Measurements from ENCODE around the gene POM121L2. TPM values are rescaled to one million over a fixed set of nuclear protein-coding genes. Genes with fewer than 3 reads are reported as not detected.

The POM121L2 gene
- total RNA-seq, 1 experiment from 2014 or later = not detected

DNA sequence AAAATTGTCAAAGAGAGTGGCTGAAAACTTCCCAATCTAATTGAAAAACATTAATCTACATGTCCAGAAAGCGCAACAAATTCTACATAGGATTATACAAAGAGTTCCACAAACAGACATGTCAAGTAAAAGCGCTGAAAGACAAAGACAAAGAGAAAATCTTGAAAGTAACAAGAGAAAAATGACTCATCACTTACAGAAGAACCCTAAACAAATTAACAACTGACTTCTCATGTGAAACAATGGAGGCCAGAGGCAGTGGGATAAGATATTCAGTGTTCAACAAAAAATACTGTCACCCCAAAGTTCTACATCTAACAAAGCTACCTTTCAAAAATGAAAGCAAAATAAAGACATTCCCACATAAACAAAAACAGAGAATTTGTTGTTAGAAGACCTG, 2.0 kb upstream of the POM121L2 start:
- H3K4me3 Mint-ChIP-seq = no peak overlapping the region
- DNase-seq = no peak
- TF ChIP-seq, protein P1, sequence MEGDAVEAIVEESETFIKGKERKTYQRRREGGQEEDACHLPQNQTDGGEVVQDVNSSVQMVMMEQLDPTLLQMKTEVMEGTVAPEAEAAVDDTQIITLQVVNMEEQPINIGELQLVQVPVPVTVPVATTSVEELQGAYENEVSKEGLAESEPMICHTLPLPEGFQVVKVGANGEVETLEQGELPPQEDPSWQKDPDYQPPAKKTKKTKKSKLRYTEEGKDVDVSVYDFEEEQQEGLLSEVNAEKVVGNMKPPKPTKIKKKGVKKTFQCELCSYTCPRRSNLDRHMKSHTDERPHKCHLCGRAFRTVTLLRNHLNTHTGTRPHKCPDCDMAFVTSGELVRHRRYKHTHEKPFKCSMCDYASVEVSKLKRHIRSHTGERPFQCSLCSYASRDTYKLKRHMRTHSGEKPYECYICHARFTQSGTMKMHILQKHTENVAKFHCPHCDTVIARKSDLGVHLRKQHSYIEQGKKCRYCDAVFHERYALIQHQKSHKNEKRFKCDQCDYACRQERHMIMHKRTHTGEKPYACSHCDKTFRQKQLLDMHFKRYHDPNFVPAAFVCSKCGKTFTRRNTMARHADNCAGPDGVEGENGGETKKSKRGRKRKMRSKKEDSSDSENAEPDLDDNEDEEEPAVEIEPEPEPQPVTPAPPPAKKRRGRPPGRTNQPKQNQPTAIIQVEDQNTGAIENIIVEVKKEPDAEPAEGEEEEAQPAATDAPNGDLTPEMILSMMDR (conservative IDR thresholded peaks at IDR 0.05) = no peak
- H3K27me3 Mint-ChIP-seq (ENCODE audit: low read depth) = peaks cover 47% of the 10 kb centered on the region
- Histone ChIP-seq H3K4me2 (ENCODE audit: insufficient read depth, insufficient read length, low read length) (no peak overlapping the region), H3K4ac (ENCODE audit: low read depth, low read length) (no peak overlapping the region), H4K20me1 (ENCODE audit: control insufficient read depth, insufficient read depth, insufficient read length) (no peaks in the 10 kb centered on the region), H2AK5ac (ENCODE audit: insufficient read length, low read length) (no peak overlapping the region), H3K27ac (ENCODE audit: insufficient read length, low read depth, low read length) (no peak overlapping the region), H2BK12ac (ENCODE audit: insufficient read length, low read depth, low read length) (no peak overlapping the region), H4K8ac (replicated peaks; ENCODE audit: insufficient read length, low read depth, low read length) (no peak overlapping the region), H3K23ac (ENCODE audit: insufficient read length, low read depth, low read length) (no peak overlapping the region), H3K14ac (ENCODE audit: insufficient read depth, low read length) (no peak overlapping the region), H3K27me3 (ENCODE audit: insufficient read depth, low read length) (peaks cover 24% of the 10 kb centered on the region; the same call in 1 of the 2 replicates), H2BK20ac (ENCODE audit: low read depth, low read length, poor library complexity, severe bottlenecking) (no peak overlapping the region), H3K9me3 (ENCODE audit: control insufficient read depth, low read depth, low read length) (no peaks in the 10 kb centered on the region), H4K5ac (ENCODE audit: insufficient read length, low read depth, low read length) (no peak overlapping the region), H2AFZ (ENCODE audit: low read length) (no peak overlapping the region), H3K9ac (ENCODE audit: extremely low read depth, insufficient read length, low read length) (no peak overlapping the region), H3K79me1 (ENCODE audit: insufficient read depth, low read depth, low read length, poor library complexity, severe bottlenecking) (no peaks in the 10 kb centered on the region), H3K4me1 (ENCODE audit: insufficient read depth, low read length) (no peaks in the 10 kb centered on the region), H3K79me2 (ENCODE audit: insufficient read depth, low read length) (no peaks in the 10 kb centered on the region), H4K91ac (ENCODE audit: insufficient read length, low read depth, low read length) (no peak overlapping the region), H3K23me2 (ENCODE audit: insufficient read length, low read depth, low read length, poor library complexity, severe bottlenecking) (peaks cover 8% of the 10 kb centered on the region), H3T11ph (ENCODE audit: low read length) (no peak overlapping the region), H3K18ac (ENCODE audit: insufficient read length, low read depth, low read length) (no peak overlapping the region), H3K56ac (ENCODE audit: insufficient read length, low read depth, low read length) (no peak overlapping the region), H2BK5ac (ENCODE audit: insufficient read length, low read length) (no peak overlapping the region), H2BK15ac (ENCODE audit: low read depth, low read length) (no peak overlapping the region), H2BK120ac (ENCODE audit: low read depth, low read length, poor library complexity, severe bottlenecking) (no peak overlapping the region)
- peaks cover 2 to 10% of the 10 kb centered on the region in 2 experiments; a peak in 3 of 5 replicates for H3K9me3 Mint-ChIP-seq
- peaks cover 6 to 8% of the 10 kb centered on the region in 2 experiments; a peak in 3 of 4 replicates for H3K4me1 Mint-ChIP-seq
- no peak overlapping the region for H3K27ac Mint-ChIP-seq
- H3K36me3 Mint-ChIP-seq (ENCODE audit: insufficient read depth in 1 of 3, low read depth in 3 of 3) = no peaks in the 10 kb centered on the region
- no CpG with 5 or more reads among the region's 2 CpGs for WGBS (ENCODE audit: extremely low coverage, insufficient read length, low lambda C conversion rate)
